ENCODE data around the gene STON2. TPM values are rescaled to one million over a fixed set of nuclear protein-coding genes. Genes with fewer than 3 reads are reported as not detected.

STON2 gene
- total RNA-seq, 1 experiment from 2014 or later, result 12.3 TPM

GRCh38 chr14:81336009-81336408 is 64.1 kb downstream of the STON2 start:
- no peak overlapping the region for H3K27ac ChIP-seq (ENCODE audit: low read length)
- CTCF ChIA-PET, result no interaction called here
- no peaks in the 10 kb centered on the region for H4K20me1 ChIP-seq (ENCODE audit: low read length)
- no peaks in the 10 kb centered on the region for H3K27me3 ChIP-seq (ENCODE audit: low read length)
- H2AFZ ChIP-seq (ENCODE audit: low read length), result no peak overlapping the region
- ATAC-seq (no peak), DNase-seq (no peak)
- H3K9me3 ChIP-seq (ENCODE audit: low read length), result no peaks in the 10 kb centered on the region
- no peaks in the 10 kb centered on the region for H3K79me2 ChIP-seq (ENCODE audit: low read length)
- intact Hi-C loops (cut with micrococcal nuclease), result loop anchor here (2.0 kb wide), 1 partner anchor 65 kb away; the partner anchor contains the start of gene STON2
- TF ChIP-seq EZH2phosphoT487 (IDR thresholded peaks at IDR 0.05; ENCODE audit: borderline replicate concordance, low read length) (no peak), EZH2 (IDR thresholded peaks at IDR 0.05; ENCODE audit: low read length, unreplicated experiment) (no peak), CTCF (conservative IDR thresholded peaks at IDR 0.05; ENCODE audit: low read depth, low read length) (no peak)
- no peaks in the 10 kb centered on the region for H3K36me3 ChIP-seq (ENCODE audit: low read depth, low read length)
- POLR2A ChIA-PET (ENCODE audit: unreplicated experiment), result no interaction called here
- peaks cover 10% of the 10 kb centered on the region for H3K4me1 ChIP-seq (ENCODE audit: insufficient read depth, low read length)
- H3K4me2 ChIP-seq (ENCODE audit: low read length), result no peak overlapping the region
- no peaks in the 10 kb centered on the region for H3F3A ChIP-seq (ENCODE audit: low read length, unreplicated experiment)
- H3K9me2 ChIP-seq (replicated peaks; ENCODE audit: low read length), result no peaks in the 10 kb centered on the region
- BruUV-seq (replicated peaks), result no TSS peak
- H3K9ac ChIP-seq (ENCODE audit: low read length), result no peak overlapping the region; the same call in 1 of the 2 replicates
- H3K4me3 ChIP-seq (ENCODE audit: low read length), result no peak overlapping the region

- Histone ChIP-seq H3K27ac (ENCODE audit: low read length) (no peak overlapping the region), H3F3A (ENCODE audit: low read length, unreplicated experiment) (no peaks in the 10 kb centered on the region), H3K9ac (ENCODE audit: low read length) (no peak overlapping the region)
Observed at GRCh38 chr14:81332725-81333124, 67.4 kb downstream of the STON2 start.

More at GRCh38 chr14:81332725-81333124, 67.4 kb downstream of the STON2 start:
- ATAC-seq (no peak), DNase-seq (no peak)
- Histone ChIP-seq H3K4me2 (ENCODE audit: low read length) (no peak overlapping the region), H3K36me3 (ENCODE audit: low read depth, low read length) (no peaks in the 10 kb centered on the region), H3K4me3 (ENCODE audit: low read length) (no peak overlapping the region), H2AFZ (ENCODE audit: low read length) (no peak overlapping the region), H4K20me1 (ENCODE audit: low read length) (no peaks in the 10 kb centered on the region), H3K9me3 (ENCODE audit: low read length) (no peaks in the 10 kb centered on the region), H3K27me3 (ENCODE audit: low read length) (no peaks in the 10 kb centered on the region), H3K4me1 (ENCODE audit: insufficient read depth, low read length) (peaks cover 10% of the 10 kb centered on the region), H3K79me2 (ENCODE audit: low read length) (no peaks in the 10 kb centered on the region), H3K9me2 (replicated peaks; ENCODE audit: low read length) (no peaks in the 10 kb centered on the region)
- CTCF ChIA-PET, result no interaction called here
- intact Hi-C loops (cut with micrococcal nuclease), result no loop called here
- no TSS peak for BruUV-seq (replicated peaks)
- no peak for TF ChIP-seq CTCF (conservative IDR thresholded peaks at IDR 0.05; ENCODE audit: low read depth, low read length)
- POLR2A ChIA-PET (ENCODE audit: unreplicated experiment), result no interaction called here
